ENCODE results near the gene TMEM161A. TPM values are rescaled to one million over a fixed set of nuclear protein-coding genes. Genes with fewer than 3 reads are reported as not detected.
A peak's percentile ranks its signal among the peaks of the same experiment; 100 is the strongest.

The TMEM161A gene
- total RNA-seq, 1 experiment from 2014 or later = 76.0 TPM

DNA sequence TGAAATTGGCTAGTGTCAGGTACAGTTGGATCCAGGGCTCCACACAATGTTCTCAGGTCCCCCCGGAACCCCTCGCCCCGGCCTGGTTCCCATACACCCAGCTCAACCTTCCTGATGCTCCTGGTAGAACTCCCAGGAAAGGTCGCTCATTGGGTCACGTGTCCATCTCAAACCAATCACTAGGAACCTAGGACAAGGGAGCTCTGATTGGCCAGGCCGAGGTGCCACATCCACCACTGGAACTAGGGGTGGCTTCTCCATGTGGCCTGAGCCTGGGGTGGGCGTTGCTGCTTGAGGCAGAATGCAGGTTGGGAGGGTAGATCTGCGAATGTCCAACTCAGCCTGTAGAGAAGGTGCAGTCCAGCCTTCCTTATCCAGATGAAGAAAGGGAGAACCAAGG is 38.7 kb upstream of the TMEM161A start:
- no peak overlapping the region for H3K4me3 ChIP-seq (replicated peaks in 1 of 2; ENCODE audit: low read depth in 1 of 2, low read length in 2 of 2)
- H3K9me3 ChIP-seq (ENCODE audit: control insufficient read depth in 1 of 2, insufficient read depth in 1 of 2, low read depth in 1 of 2, low read length in 2 of 2) = no peaks in the 10 kb centered on the region
- H3K79me2 ChIP-seq (ENCODE audit: insufficient read depth, low read length) = no peaks in the 10 kb centered on the region
- H3K27me3 ChIP-seq (ENCODE audit: insufficient read depth, low read length) = no peaks in the 10 kb centered on the region
- peaks cover 4 to 6% of the 10 kb centered on the region in 2 experiments; a peak in 3 of 4 replicates for H3K4me1 ChIP-seq (ENCODE audit: control insufficient read depth in 1 of 2, insufficient read depth in 2 of 2, low read length in 2 of 2)
- no peak overlapping the region for H3K9ac ChIP-seq (ENCODE audit: low read length)
- BruUV-seq (replicated peaks) = no TSS peak
- peak; percentile 31; the same call in 1 of the 2 replicates for ATAC-seq
- ChIA-PET POLR2A (no interaction called here), CTCF (no interaction called here), RAD21 (ENCODE audit: low non-redundant PET in 1 of 2, low total read pairs in 2 of 2, uncharacterized antibody in 2 of 2, unreplicated experiment in 2 of 2) (no interaction called here)
- TF ChIP-seq ELF1 (IDR thresholded peaks at IDR 0.05; ENCODE audit: borderline replicate concordance, low read depth) (no peak), CBX3 (IDR thresholded peaks at IDR 0.05; ENCODE audit: low read depth) (no peak), ZNF274 (IDR thresholded peaks at IDR 0.05; ENCODE audit: low read depth, low read length) (no peak), SP1 (IDR thresholded peaks at IDR 0.05; ENCODE audit: low read depth) (no peak), JUND (IDR thresholded peaks at IDR 0.05) (no peak), EGR1 (IDR thresholded peaks at IDR 0.05; ENCODE audit: low read depth) (no peak), CEBPB (IDR thresholded peaks at IDR 0.05; ENCODE audit: low read depth) (no peak), TCF7L2 (IDR thresholded peaks at IDR 0.05; ENCODE audit: borderline replicate concordance, extremely low read depth, insufficient read depth, insufficient read length) (no peak), EZH2 (IDR thresholded peaks at IDR 0.05) (no peak), YY1 (IDR thresholded peaks at IDR 0.05; ENCODE audit: extremely low read depth, insufficient replicate concordance, low read depth, low read length) (no peak), FOSL1 (IDR thresholded peaks at IDR 0.05; ENCODE audit: low read depth) (no peak), POLR2AphosphoS5 (IDR thresholded peaks at IDR 0.05; ENCODE audit: low read depth, low read length) (no peak), RAD21 (IDR thresholded peaks at IDR 0.05; ENCODE audit: low read depth) (no peak), SRF (IDR thresholded peaks at IDR 0.05; ENCODE audit: low read depth) (no peak)
- TF ChIP-seq, protein P1, sequence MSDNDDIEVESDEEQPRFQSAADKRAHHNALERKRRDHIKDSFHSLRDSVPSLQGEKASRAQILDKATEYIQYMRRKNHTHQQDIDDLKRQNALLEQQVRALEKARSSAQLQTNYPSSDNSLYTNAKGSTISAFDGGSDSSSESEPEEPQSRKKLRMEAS (IDR thresholded peaks at IDR 0.05) = no peak
- TF ChIP-seq, protein P2, sequence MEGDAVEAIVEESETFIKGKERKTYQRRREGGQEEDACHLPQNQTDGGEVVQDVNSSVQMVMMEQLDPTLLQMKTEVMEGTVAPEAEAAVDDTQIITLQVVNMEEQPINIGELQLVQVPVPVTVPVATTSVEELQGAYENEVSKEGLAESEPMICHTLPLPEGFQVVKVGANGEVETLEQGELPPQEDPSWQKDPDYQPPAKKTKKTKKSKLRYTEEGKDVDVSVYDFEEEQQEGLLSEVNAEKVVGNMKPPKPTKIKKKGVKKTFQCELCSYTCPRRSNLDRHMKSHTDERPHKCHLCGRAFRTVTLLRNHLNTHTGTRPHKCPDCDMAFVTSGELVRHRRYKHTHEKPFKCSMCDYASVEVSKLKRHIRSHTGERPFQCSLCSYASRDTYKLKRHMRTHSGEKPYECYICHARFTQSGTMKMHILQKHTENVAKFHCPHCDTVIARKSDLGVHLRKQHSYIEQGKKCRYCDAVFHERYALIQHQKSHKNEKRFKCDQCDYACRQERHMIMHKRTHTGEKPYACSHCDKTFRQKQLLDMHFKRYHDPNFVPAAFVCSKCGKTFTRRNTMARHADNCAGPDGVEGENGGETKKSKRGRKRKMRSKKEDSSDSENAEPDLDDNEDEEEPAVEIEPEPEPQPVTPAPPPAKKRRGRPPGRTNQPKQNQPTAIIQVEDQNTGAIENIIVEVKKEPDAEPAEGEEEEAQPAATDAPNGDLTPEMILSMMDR (IDR thresholded peaks at IDR 0.05 in 2 of 3, conservative IDR thresholded peaks at IDR 0.05 in 1 of 3; ENCODE audit: borderline replicate concordance in 1 of 3, insufficient read depth in 1 of 3, low read depth in 2 of 3, low read length in 2 of 3) = no peak
- TF ChIP-seq, protein P3, sequence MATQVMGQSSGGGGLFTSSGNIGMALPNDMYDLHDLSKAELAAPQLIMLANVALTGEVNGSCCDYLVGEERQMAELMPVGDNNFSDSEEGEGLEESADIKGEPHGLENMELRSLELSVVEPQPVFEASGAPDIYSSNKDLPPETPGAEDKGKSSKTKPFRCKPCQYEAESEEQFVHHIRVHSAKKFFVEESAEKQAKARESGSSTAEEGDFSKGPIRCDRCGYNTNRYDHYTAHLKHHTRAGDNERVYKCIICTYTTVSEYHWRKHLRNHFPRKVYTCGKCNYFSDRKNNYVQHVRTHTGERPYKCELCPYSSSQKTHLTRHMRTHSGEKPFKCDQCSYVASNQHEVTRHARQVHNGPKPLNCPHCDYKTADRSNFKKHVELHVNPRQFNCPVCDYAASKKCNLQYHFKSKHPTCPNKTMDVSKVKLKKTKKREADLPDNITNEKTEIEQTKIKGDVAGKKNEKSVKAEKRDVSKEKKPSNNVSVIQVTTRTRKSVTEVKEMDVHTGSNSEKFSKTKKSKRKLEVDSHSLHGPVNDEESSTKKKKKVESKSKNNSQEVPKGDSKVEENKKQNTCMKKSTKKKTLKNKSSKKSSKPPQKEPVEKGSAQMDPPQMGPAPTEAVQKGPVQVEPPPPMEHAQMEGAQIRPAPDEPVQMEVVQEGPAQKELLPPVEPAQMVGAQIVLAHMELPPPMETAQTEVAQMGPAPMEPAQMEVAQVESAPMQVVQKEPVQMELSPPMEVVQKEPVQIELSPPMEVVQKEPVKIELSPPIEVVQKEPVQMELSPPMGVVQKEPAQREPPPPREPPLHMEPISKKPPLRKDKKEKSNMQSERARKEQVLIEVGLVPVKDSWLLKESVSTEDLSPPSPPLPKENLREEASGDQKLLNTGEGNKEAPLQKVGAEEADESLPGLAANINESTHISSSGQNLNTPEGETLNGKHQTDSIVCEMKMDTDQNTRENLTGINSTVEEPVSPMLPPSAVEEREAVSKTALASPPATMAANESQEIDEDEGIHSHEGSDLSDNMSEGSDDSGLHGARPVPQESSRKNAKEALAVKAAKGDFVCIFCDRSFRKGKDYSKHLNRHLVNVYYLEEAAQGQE (IDR thresholded peaks at IDR 0.05; ENCODE audit: low read depth) = no peak
- TF ChIP-seq, protein P4, sequence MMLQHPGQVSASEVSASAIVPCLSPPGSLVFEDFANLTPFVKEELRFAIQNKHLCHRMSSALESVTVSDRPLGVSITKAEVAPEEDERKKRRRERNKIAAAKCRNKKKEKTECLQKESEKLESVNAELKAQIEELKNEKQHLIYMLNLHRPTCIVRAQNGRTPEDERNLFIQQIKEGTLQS (IDR thresholded peaks at IDR 0.05) = no peak
- TF ChIP-seq, protein P5, sequence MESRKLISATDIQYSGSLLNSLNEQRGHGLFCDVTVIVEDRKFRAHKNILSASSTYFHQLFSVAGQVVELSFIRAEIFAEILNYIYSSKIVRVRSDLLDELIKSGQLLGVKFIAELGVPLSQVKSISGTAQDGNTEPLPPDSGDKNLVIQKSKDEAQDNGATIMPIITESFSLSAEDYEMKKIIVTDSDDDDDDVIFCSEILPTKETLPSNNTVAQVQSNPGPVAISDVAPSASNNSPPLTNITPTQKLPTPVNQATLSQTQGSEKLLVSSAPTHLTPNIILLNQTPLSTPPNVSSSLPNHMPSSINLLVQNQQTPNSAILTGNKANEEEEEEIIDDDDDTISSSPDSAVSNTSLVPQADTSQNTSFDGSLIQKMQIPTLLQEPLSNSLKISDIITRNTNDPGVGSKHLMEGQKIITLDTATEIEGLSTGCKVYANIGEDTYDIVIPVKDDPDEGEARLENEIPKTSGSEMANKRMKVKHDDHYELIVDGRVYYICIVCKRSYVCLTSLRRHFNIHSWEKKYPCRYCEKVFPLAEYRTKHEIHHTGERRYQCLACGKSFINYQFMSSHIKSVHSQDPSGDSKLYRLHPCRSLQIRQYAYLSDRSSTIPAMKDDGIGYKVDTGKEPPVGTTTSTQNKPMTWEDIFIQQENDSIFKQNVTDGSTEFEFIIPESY (IDR thresholded peaks at IDR 0.05; ENCODE audit: extremely low read depth, insufficient replicate concordance, low read length) = no peak
- no peaks in the 10 kb centered on the region for H4K20me1 ChIP-seq (ENCODE audit: insufficient read depth)
- H2AFZ ChIP-seq (ENCODE audit: low read depth, low read length, poor library complexity, severe bottlenecking) = no peak overlapping the region
- H3K27ac ChIP-seq (ENCODE audit: low read depth, low read length) = no peak overlapping the region
- H3K36me3 ChIP-seq (ENCODE audit: control insufficient read depth in 1 of 2, insufficient read depth in 2 of 2, low read length in 2 of 2) = no peaks in the 10 kb centered on the region; a peak in 1 of 4 replicates
- H3K4me2 ChIP-seq (ENCODE audit: low read length) = no peak overlapping the region
- DNase-seq (ENCODE audit: low read depth, low spot score) = no peak
- intact Hi-C loops (cut with micrococcal nuclease) = no loop called here
- no peaks in the 10 kb centered on the region for H3K9me2 ChIP-seq (ENCODE audit: insufficient read depth)
